ENCODE measurements around the gene SPACA7. TPM values are rescaled to one million over a fixed set of nuclear protein-coding genes. Genes with fewer than 3 reads are reported as not detected.

SPACA7 gene
- total RNA-seq, 1 experiment from 2014 or later, result not detected

DNA sequence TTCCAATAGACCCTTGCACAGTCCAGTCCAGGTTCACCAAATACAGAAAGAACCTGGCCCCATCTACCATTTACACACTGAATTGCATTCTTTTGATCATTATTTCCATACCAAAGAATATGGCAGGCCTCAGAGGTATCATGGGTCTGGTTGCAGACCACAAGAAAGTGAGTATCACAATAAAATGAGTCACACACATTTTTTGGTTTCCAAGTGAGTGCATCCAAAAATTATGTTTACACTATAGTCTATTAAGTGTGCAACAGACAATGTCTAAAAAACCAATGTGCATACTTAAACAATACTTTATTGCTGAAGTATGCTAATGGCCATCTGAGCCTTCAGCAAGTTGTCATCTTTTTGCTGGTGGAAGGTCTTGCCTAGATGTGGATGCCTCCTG lies 105.3 kb downstream of the SPACA7 start (continued):
- no peak for TF ChIP-seq EZH2phosphoT487 (IDR thresholded peaks at IDR 0.05; ENCODE audit: borderline replicate concordance)
- TF ChIP-seq CBX3 (IDR thresholded peaks at IDR 0.05; ENCODE audit: low read depth), result no peak
- TF ChIP-seq RAD21 (IDR thresholded peaks at IDR 0.05; ENCODE audit: low read depth), result no peak
- no peak for TF ChIP-seq TCF7L2 (IDR thresholded peaks at IDR 0.05; ENCODE audit: borderline replicate concordance, extremely low read depth, insufficient read depth, insufficient read length)
- TF ChIP-seq JUND (IDR thresholded peaks at IDR 0.05), result no peak
- no peak for TF ChIP-seq FOSL1 (IDR thresholded peaks at IDR 0.05; ENCODE audit: low read depth)
- no peak for TF ChIP-seq POLR2AphosphoS5 (IDR thresholded peaks at IDR 0.05; ENCODE audit: low read depth, low read length)
- TF ChIP-seq, protein P1, sequence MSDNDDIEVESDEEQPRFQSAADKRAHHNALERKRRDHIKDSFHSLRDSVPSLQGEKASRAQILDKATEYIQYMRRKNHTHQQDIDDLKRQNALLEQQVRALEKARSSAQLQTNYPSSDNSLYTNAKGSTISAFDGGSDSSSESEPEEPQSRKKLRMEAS (IDR thresholded peaks at IDR 0.05), result no peak

DNA sequence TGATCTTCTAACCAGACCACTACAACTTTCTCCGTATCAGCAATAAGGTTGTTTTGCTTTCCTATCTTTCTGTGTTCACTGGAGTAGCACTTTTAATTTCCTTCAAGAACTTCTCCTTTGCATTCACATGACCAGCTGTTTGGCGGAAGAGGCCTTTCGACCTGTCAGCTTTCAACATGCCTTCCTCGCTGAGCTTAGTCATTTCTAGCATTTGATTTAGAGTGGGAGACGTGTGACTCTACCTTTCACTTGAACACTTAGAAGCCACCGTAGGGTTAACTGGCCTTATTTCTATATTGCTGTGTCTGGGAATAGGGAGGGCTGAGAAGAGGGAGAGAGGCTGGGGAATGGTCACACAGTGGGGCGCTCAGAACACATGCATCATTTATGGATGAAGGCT lies 107.1 kb downstream of the SPACA7 start:
- Histone ChIP-seq H3K27me3 (ENCODE audit: insufficient read depth, low read length) (no peaks in the 10 kb centered on the region), H2AFZ (ENCODE audit: low read depth, low read length, poor library complexity, severe bottlenecking) (no peak overlapping the region), H3K4me1 (ENCODE audit: control insufficient read depth in 1 of 2, insufficient read depth in 2 of 2, low read length in 2 of 2) (no peaks in the 10 kb centered on the region), H3K4me2 (ENCODE audit: low read length) (no peak overlapping the region), H3K79me2 (ENCODE audit: insufficient read depth, low read length) (no peaks in the 10 kb centered on the region), H3K36me3 (ENCODE audit: control insufficient read depth in 1 of 2, insufficient read depth in 2 of 2, low read length in 2 of 2) (peaks cover 0 to 2% of the 10 kb centered on the region in 2 experiments; a peak in 2 of 4 replicates), H3K9ac (ENCODE audit: low read length) (no peak overlapping the region), H4K20me1 (ENCODE audit: insufficient read depth) (no peaks in the 10 kb centered on the region), H3K27ac (ENCODE audit: low read depth, low read length) (no peak overlapping the region), H3K9me2 (ENCODE audit: insufficient read depth) (no peaks in the 10 kb centered on the region), H3K9me3 (ENCODE audit: control insufficient read depth in 1 of 2, insufficient read depth in 1 of 2, low read depth in 1 of 2, low read length in 2 of 2) (no peaks in the 10 kb centered on the region), H3K4me3 (replicated peaks in 1 of 2; ENCODE audit: low read depth in 1 of 2, low read length in 2 of 2) (no peak overlapping the region)
- ChIA-PET RAD21 (ENCODE audit: low non-redundant PET in 1 of 2, low total read pairs in 2 of 2, uncharacterized antibody in 2 of 2, unreplicated experiment in 2 of 2) (no interaction called here), POLR2A (no interaction called here), CTCF (no interaction called here)
- no peak for DNase-seq (ENCODE audit: low read depth, low spot score)
- intact Hi-C loops (cut with micrococcal nuclease), result no loop called here
- ATAC-seq, result no peak
- no TSS peak for BruUV-seq (replicated peaks)
- TF ChIP-seq TCF7L2 (IDR thresholded peaks at IDR 0.05; ENCODE audit: borderline replicate concordance, extremely low read depth, insufficient read depth, insufficient read length) (no peak), ZFX (IDR thresholded peaks at IDR 0.05) (no peak), ZNF274 (IDR thresholded peaks at IDR 0.05; ENCODE audit: low read depth, low read length) (no peak), RAD21 (IDR thresholded peaks at IDR 0.05; ENCODE audit: low read depth) (no peak), FOSL1 (IDR thresholded peaks at IDR 0.05; ENCODE audit: low read depth) (no peak), EZH2phosphoT487 (IDR thresholded peaks at IDR 0.05; ENCODE audit: borderline replicate concordance) (no peak), YY1 (IDR thresholded peaks at IDR 0.05; ENCODE audit: extremely low read depth, insufficient replicate concordance, low read depth, low read length) (no peak), JUND (IDR thresholded peaks at IDR 0.05) (no peak), SRF (IDR thresholded peaks at IDR 0.05; ENCODE audit: low read depth) (no peak), SIN3A (IDR thresholded peaks at IDR 0.05; ENCODE audit: low read depth) (no peak), ELF1 (IDR thresholded peaks at IDR 0.05; ENCODE audit: borderline replicate concordance, low read depth) (no peak), CBX3 (IDR thresholded peaks at IDR 0.05; ENCODE audit: low read depth) (no peak), SP1 (IDR thresholded peaks at IDR 0.05; ENCODE audit: low read depth) (no peak), POLR2AphosphoS5 (IDR thresholded peaks at IDR 0.05; ENCODE audit: low read depth, low read length) (no peak), EZH2 (IDR thresholded peaks at IDR 0.05) (no peak)
- TF ChIP-seq, protein P2, sequence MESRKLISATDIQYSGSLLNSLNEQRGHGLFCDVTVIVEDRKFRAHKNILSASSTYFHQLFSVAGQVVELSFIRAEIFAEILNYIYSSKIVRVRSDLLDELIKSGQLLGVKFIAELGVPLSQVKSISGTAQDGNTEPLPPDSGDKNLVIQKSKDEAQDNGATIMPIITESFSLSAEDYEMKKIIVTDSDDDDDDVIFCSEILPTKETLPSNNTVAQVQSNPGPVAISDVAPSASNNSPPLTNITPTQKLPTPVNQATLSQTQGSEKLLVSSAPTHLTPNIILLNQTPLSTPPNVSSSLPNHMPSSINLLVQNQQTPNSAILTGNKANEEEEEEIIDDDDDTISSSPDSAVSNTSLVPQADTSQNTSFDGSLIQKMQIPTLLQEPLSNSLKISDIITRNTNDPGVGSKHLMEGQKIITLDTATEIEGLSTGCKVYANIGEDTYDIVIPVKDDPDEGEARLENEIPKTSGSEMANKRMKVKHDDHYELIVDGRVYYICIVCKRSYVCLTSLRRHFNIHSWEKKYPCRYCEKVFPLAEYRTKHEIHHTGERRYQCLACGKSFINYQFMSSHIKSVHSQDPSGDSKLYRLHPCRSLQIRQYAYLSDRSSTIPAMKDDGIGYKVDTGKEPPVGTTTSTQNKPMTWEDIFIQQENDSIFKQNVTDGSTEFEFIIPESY (IDR thresholded peaks at IDR 0.05; ENCODE audit: extremely low read depth, insufficient replicate concordance, low read length), result no peak
- TF ChIP-seq, protein P3, sequence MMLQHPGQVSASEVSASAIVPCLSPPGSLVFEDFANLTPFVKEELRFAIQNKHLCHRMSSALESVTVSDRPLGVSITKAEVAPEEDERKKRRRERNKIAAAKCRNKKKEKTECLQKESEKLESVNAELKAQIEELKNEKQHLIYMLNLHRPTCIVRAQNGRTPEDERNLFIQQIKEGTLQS (IDR thresholded peaks at IDR 0.05), result no peak
- TF ChIP-seq, protein P4, sequence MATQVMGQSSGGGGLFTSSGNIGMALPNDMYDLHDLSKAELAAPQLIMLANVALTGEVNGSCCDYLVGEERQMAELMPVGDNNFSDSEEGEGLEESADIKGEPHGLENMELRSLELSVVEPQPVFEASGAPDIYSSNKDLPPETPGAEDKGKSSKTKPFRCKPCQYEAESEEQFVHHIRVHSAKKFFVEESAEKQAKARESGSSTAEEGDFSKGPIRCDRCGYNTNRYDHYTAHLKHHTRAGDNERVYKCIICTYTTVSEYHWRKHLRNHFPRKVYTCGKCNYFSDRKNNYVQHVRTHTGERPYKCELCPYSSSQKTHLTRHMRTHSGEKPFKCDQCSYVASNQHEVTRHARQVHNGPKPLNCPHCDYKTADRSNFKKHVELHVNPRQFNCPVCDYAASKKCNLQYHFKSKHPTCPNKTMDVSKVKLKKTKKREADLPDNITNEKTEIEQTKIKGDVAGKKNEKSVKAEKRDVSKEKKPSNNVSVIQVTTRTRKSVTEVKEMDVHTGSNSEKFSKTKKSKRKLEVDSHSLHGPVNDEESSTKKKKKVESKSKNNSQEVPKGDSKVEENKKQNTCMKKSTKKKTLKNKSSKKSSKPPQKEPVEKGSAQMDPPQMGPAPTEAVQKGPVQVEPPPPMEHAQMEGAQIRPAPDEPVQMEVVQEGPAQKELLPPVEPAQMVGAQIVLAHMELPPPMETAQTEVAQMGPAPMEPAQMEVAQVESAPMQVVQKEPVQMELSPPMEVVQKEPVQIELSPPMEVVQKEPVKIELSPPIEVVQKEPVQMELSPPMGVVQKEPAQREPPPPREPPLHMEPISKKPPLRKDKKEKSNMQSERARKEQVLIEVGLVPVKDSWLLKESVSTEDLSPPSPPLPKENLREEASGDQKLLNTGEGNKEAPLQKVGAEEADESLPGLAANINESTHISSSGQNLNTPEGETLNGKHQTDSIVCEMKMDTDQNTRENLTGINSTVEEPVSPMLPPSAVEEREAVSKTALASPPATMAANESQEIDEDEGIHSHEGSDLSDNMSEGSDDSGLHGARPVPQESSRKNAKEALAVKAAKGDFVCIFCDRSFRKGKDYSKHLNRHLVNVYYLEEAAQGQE (IDR thresholded peaks at IDR 0.05; ENCODE audit: low read depth), result no peak

All from HCT116 (cell line).